OCI-LY1 (cell line): ENCODE data around the gene SERPINA3.

Experiments
- H2AFZ ChIP-seq: fragments of 200-600 bp; sonication (generic), shearing (Covaris generic); 2 replicates; pipeline ENCODE4 v1.6.0; 2014; ENCODE audit warnings: antibody characterized with exemption, mild to moderate bottlenecking, low read length
- H3F3A ChIP-seq: fragments of 200-600 bp; sonication (generic), shearing (Covaris generic); 2 replicates; pipeline ENCODE4 v1.6.0; 2014; ENCODE audit warnings: mild to moderate bottlenecking, antibody characterized with exemption, low read length, moderate library complexity; ENCODE audit not compliant: insufficient read depth
- H3K27ac ChIP-seq: fragments of 200-600 bp; sonication (generic); 2 replicates; pipeline ENCODE4 v1.5.1; 2014; ENCODE audit warnings: low read length, mixed run types, mild to moderate bottlenecking, low read depth; ENCODE audit not compliant: poor library complexity, severe bottlenecking
- H3K27me3 ChIP-seq: fragments of 200-600 bp; sonication (generic); 2 replicates; pipeline ENCODE4 v1.6.0; 2014; ENCODE audit warnings: antibody characterized with exemption, mild to moderate bottlenecking, low read length, moderate library complexity; ENCODE audit not compliant: insufficient read depth
- H3K36me3 ChIP-seq: fragments of 200-600 bp; sonication (generic); 2 replicates; pipeline ENCODE4 v1.6.1; 2014; ENCODE audit warnings: mild to moderate bottlenecking, antibody characterized with exemption, low read length, moderate library complexity, mixed read lengths; ENCODE audit not compliant: insufficient read depth
- H3K4me1 ChIP-seq: fragments of 200-600 bp; sonication (generic); 2 replicates; pipeline ENCODE4 v1.5.1; 2014; ENCODE audit warnings: mild to moderate bottlenecking, low read length, moderate library complexity; ENCODE audit not compliant: insufficient read depth, severe bottlenecking
- H3K4me2 ChIP-seq: fragments of 200-600 bp; sonication (generic), shearing (Covaris generic); 2 replicates; pipeline ENCODE4 v1.6.1; 2014; ENCODE audit warnings: low read length
- H3K4me3 ChIP-seq: fragments of 200-600 bp; sonication (generic); 2 replicates; pipeline ENCODE4 v1.5.1; 2014; ENCODE audit warnings: low read length, low read depth, mild to moderate bottlenecking, mixed read lengths; ENCODE audit not compliant: poor library complexity, severe bottlenecking
- H3K79me2 ChIP-seq: fragments of 200-600 bp; shearing (Covaris generic); 2 replicates; pipeline ENCODE4 v1.6.1; 2016; ENCODE audit warnings: mixed run types, low read length, mixed read lengths; ENCODE audit not compliant: insufficient read depth
- H3K9ac ChIP-seq: fragments of 200-600 bp; sonication (generic), shearing (Covaris generic); 2 replicates; pipeline ENCODE4 v1.6.1; 2014; ENCODE audit warnings: mild to moderate bottlenecking, low read length, mixed read lengths
- H3K9me2 ChIP-seq: fragments of 200-600 bp; sonication (generic), shearing (Covaris generic); 2 replicates; pipeline ENCODE4 v1.6.1; 2014; ENCODE audit warnings: low read depth, mild to moderate bottlenecking, low read length, mixed read lengths
- H3K9me3 ChIP-seq: fragments of 200-600 bp; shearing (Covaris generic); 2 replicates; pipeline ENCODE4 v1.6.1; 2014; ENCODE audit warnings: low read length, mixed read lengths
- H4K20me1 ChIP-seq: fragments of 200-600 bp; sonication (generic), shearing (Covaris generic); 2 replicates; pipeline ENCODE4 v1.6.0; 2016; ENCODE audit warnings: mild to moderate bottlenecking, low read length; ENCODE audit not compliant: insufficient read depth
- CTCF ChIP-seq: fragments of 200-600 bp; sonication (generic), shearing (Covaris generic); IDR thresholded peaks from 2 replicates; pipeline ENCODE4 v1.5.1; 2017; ENCODE audit warnings: mild to moderate bottlenecking, antibody characterized with exemption, low read length, moderate library complexity, mixed read lengths
- EZH2 ChIP-seq: fragments of 200-600 bp; sonication (generic), shearing (Covaris generic); IDR thresholded peaks from 2 replicates; pipeline ENCODE4 v1.8.0; 2017; ENCODE audit warnings: borderline replicate concordance, mixed run types, mild to moderate bottlenecking, antibody characterized with exemption, low read length, moderate library complexity, mixed read lengths

SERPINA3 gene

GRCh38 chr14:94588311-94588710, 23.9 kb upstream of the SERPINA3 start:
- H3K4me3 ChIP-seq, result no peak overlapping the region
- no peaks in the 10 kb centered on the region for H3K9me3 ChIP-seq
- H3K79me2 ChIP-seq, result no peaks in the 10 kb centered on the region
- H2AFZ ChIP-seq, result no peak overlapping the region
- no peaks in the 10 kb centered on the region for H3K36me3 ChIP-seq
- H3K27ac ChIP-seq, result no peak overlapping the region
- H3K27me3 ChIP-seq, result no peaks in the 10 kb centered on the region
- no peak overlapping the region for H3K4me2 ChIP-seq
- no peaks in the 10 kb centered on the region for H4K20me1 ChIP-seq
- no peaks in the 10 kb centered on the region for H3K9me2 ChIP-seq
- no peaks in the 10 kb centered on the region for H3K4me1 ChIP-seq
- no peak for TF ChIP-seq EZH2
- no peak for TF ChIP-seq CTCF
- no peak overlapping the region for H3K9ac ChIP-seq
- H3F3A ChIP-seq, result no peaks in the 10 kb centered on the region

- Histone ChIP-seq H3K4me2 (no peak overlapping the region), H3K36me3 (no peaks in the 10 kb centered on the region)
- TF ChIP-seq CTCF, result no peak
- TF ChIP-seq EZH2, result no peak
Measured at GRCh38 chr14:94591073-94591472, 21.1 kb upstream of the SERPINA3 start.

GRCh38 chr14:94591871-94592270, 20.3 kb upstream of the SERPINA3 start:
- Histone ChIP-seq H3K9me2 (no peaks in the 10 kb centered on the region), H3K9ac (no peak overlapping the region), H3K27ac (no peak overlapping the region), H4K20me1 (no peaks in the 10 kb centered on the region), H2AFZ (no peak overlapping the region), H3K4me1 (no peaks in the 10 kb centered on the region), H3K27me3 (no peaks in the 10 kb centered on the region; the same call in 1 of the 2 replicates), H3K4me3 (no peak overlapping the region), H3K79me2 (no peaks in the 10 kb centered on the region), H3F3A (no peaks in the 10 kb centered on the region), H3K4me2 (no peak overlapping the region), H3K9me3 (no peaks in the 10 kb centered on the region), H3K36me3 (no peaks in the 10 kb centered on the region)
- no peak for TF ChIP-seq CTCF

More at GRCh38 chr14:94591073-94591472, 21.1 kb upstream of the SERPINA3 start:
- Histone ChIP-seq H2AFZ (no peak overlapping the region), H3K9me3 (no peaks in the 10 kb centered on the region), H3K27ac (no peak overlapping the region), H3K27me3 (no peaks in the 10 kb centered on the region; the same call in 1 of the 2 replicates), H4K20me1 (no peaks in the 10 kb centered on the region), H3F3A (no peaks in the 10 kb centered on the region), H3K4me3 (no peak overlapping the region), H3K4me1 (no peaks in the 10 kb centered on the region), H3K9me2 (no peaks in the 10 kb centered on the region), H3K79me2 (no peaks in the 10 kb centered on the region), H3K9ac (no peak overlapping the region)
